PC-9 (cell line): ENCODE results near the gene BACH2. TPM values are rescaled to one million over a fixed set of nuclear protein-coding genes. Genes with fewer than 3 reads are reported as not detected.

Experiments used
- BruUV-seq: library from RNA; stranded (reverse); fragments of 400-500 nt; replicated peaks from 2 replicates; lab custom pipeline; 2021; lab: Mats Ljungman, UMichigan
- CTCF ChIA-PET: fragments of 300-600 bp; sonication (Branson Sonifier 250); formaldehyde crosslinking; loops from one replicate; lab custom pipeline; 2022; ENCODE audit warnings: antibody characterized with exemption; lab: Charles Lee
- POLR2A ChIA-PET: fragments of 300-600 bp; sonication (Branson Sonifier 250); formaldehyde crosslinking; loops from one replicate; lab custom pipeline; 2022; ENCODE audit warnings: antibody characterized with exemption; ENCODE audit not compliant: unreplicated experiment; lab: Charles Lee
- DNase-seq, 2 experiments: peaks; one replicate each; pipeline versions ENCODE4 v3.0.0 to v3.0.0-alpha.2; 2015 to 2022; ENCODE audit warnings: mixed read lengths in 1 of 2
- H2AFZ ChIP-seq: fragments of 200-600 bp; sonication (generic); 2 replicates; pipeline ENCODE4 v1.8.1; 2017; ENCODE audit warnings: antibody characterized with exemption
- H3F3A ChIP-seq: fragments of 200-600 bp; sonication (generic); 2 replicates; pipeline ENCODE4 v1.8.1; 2017; ENCODE audit warnings: antibody characterized with exemption, mild to moderate bottlenecking, low read depth; ENCODE audit not compliant: insufficient read depth
- H3K27ac ChIP-seq: fragments of 200-600 bp; sonication (generic); 2 replicates; pipeline ENCODE4 v1.6.1; 2016; ENCODE audit warnings: mixed run types
- H3K27me3 ChIP-seq: fragments of 200-600 bp; sonication (generic); 2 replicates; pipeline ENCODE4 v1.6.1; 2016; ENCODE audit warnings: low read depth, mixed run types; ENCODE audit not compliant: insufficient read depth
- H3K36me3 ChIP-seq: fragments of 200-600 bp; sonication (generic); 2 replicates; pipeline ENCODE4 v1.6.1; 2016; ENCODE audit warnings: low read depth, mixed run types
- H3K4me1 ChIP-seq: fragments of 200-600 bp; sonication (generic); replicated peaks from 2 replicates; pipeline ENCODE4 v1.6.1; 2016; ENCODE audit warnings: mixed run types; ENCODE audit not compliant: insufficient read depth
- H3K4me2 ChIP-seq: fragments of 200-600 bp; sonication (generic); 2 replicates; pipeline ENCODE4 v1.6.1; 2017; ENCODE audit warnings: mixed run types
- H3K4me3 ChIP-seq: fragments of 200-600 bp; sonication (generic); 2 replicates; pipeline ENCODE4 v1.6.1; 2016; ENCODE audit warnings: mixed run types
- H3K79me2 ChIP-seq: fragments of 200-600 bp; sonication (generic); 2 replicates; pipeline ENCODE4 v1.6.1; 2017; ENCODE audit warnings: low read depth, mixed run types
- H3K9me2 ChIP-seq: fragments of 200-600 bp; sonication (generic); 2 replicates; pipeline ENCODE4 v1.8.1; 2017; ENCODE audit warnings: mild to moderate bottlenecking; ENCODE audit not compliant: insufficient read depth
- H3K9me3 ChIP-seq: fragments of 200-600 bp; sonication (generic); 2 replicates; pipeline ENCODE4 v1.8.1; 2016; ENCODE audit warnings: low read depth; ENCODE audit not compliant: insufficient read depth
- H4K20me1 ChIP-seq: fragments of 200-600 bp; sonication (generic); 2 replicates; pipeline ENCODE4 v1.8.1; 2017; ENCODE audit not compliant: insufficient read depth
- EZH2 ChIP-seq: fragments of 200-600 bp; sonication (generic); IDR thresholded peaks from 2 replicates; pipeline ENCODE4 v1.8.0; 2017; ENCODE audit warnings: antibody characterized with exemption, low read depth
- intact Hi-C: fragments of 100-400 bp; cut with micrococcal nuclease; formaldehyde crosslinking; loops from one replicate; pipeline ENCODE4 v1.10.0; 2022; ENCODE audit not compliant: unreplicated experiment
- total RNA-seq: library from RNA; stranded (reverse); gene quantifications from 2 replicates; pipeline ENCODE4 v1.2.3, GENCODE V29; 2021
- TF ChIP-seq, protein P1 (sequence below): fragments of 200-600 bp; sonication (generic); conservative IDR thresholded peaks from 2 replicates; pipeline ENCODE4 v1.6.1; 2017; ENCODE audit warnings: mixed run types, antibody characterized with exemption, mild to moderate bottlenecking, moderate library complexity

The BACH2 gene
- total RNA-seq, 1 experiment from 2014 or later: 2.3 TPM

DNA sequence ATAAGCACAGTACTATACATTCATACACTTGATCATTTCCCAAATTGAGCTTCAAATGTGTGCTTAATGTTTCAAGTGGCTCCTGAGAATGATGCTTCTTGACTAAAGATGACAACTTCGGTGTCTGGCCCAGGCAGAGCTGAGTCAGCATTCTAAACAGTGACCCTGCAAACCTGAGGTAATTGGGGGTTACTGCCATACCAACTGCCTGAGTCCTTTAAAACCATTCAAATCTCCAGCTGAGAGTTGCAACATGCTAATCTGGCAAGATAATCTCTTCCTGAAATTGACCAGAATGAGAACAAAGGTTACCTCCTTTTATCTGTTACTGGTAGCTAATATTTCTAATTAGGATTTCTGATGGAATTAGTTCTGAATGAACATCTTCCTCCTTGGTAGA is 8.2 kb downstream of the BACH2 start:
- ChIA-PET CTCF (interaction anchor here (0.7 kb wide), 1 partner anchor 111 kb away, joined by 3 read pairs; no protein-coding TSS in a partner anchor), POLR2A (no interaction called here)
- Histone ChIP-seq H2AFZ (no peak overlapping the region), H3K27ac (no peak overlapping the region), H3K27me3 (no peaks in the 10 kb centered on the region), H3K9me2 (no peaks in the 10 kb centered on the region), H4K20me1 (no peaks in the 10 kb centered on the region), H3K4me2 (no peak overlapping the region), H3K4me1 (peaks cover 22% of the 10 kb centered on the region), H3K9me3 (no peaks in the 10 kb centered on the region), H3K36me3 (no peaks in the 10 kb centered on the region), H3K79me2 (no peaks in the 10 kb centered on the region), H3F3A (peaks cover 8% of the 10 kb centered on the region; the same call in 1 of the 2 replicates), H3K4me3 (no peak overlapping the region)
- DNase-seq: no peak
- no peak for TF ChIP-seq EZH2
- TF ChIP-seq, protein P1, sequence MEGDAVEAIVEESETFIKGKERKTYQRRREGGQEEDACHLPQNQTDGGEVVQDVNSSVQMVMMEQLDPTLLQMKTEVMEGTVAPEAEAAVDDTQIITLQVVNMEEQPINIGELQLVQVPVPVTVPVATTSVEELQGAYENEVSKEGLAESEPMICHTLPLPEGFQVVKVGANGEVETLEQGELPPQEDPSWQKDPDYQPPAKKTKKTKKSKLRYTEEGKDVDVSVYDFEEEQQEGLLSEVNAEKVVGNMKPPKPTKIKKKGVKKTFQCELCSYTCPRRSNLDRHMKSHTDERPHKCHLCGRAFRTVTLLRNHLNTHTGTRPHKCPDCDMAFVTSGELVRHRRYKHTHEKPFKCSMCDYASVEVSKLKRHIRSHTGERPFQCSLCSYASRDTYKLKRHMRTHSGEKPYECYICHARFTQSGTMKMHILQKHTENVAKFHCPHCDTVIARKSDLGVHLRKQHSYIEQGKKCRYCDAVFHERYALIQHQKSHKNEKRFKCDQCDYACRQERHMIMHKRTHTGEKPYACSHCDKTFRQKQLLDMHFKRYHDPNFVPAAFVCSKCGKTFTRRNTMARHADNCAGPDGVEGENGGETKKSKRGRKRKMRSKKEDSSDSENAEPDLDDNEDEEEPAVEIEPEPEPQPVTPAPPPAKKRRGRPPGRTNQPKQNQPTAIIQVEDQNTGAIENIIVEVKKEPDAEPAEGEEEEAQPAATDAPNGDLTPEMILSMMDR: no peak
- intact Hi-C loops: loop anchor here (10.0 kb wide), 1 partner anchor 106 kb away; no protein-coding TSS in a partner anchor
- BruUV-seq: no TSS peak

DNA sequence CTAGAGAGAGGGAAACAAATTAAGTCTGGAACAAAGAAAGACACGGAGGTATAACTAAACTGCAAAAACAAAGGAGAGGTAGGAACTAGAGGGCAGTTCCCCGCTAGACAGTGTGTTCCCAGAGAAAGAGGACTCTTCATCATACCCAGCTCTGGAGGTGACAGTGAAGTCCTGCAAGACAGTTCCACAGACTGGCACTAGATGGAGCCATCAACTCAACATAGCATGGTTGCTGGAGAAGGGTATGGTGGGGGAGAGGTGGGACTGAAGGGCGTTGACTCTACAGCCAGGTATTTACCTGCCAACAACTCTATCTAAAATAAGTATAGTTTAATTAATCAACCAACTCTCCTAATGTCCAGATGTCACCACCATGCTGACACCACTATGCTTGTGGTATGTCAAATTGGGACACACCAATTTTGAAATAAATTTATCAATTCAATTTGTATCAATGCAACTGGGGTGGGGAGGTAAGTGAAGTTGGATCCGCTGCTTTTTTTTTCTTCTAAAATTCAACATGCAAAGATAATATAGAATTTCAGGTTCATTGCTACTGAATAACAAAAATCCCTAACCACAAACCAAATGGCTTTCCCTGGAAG is 9.7 kb downstream of the BACH2 start:
- peak; percentile 25 to 37 for DNase-seq
- CTCF ChIA-PET: interaction anchor here (1.0 kb wide), 1 partner anchor 346 kb away, joined by 3 read pairs; no protein-coding TSS in a partner anchor
- no TSS peak for BruUV-seq
- Histone ChIP-seq H3K4me3 (no peak overlapping the region), H2AFZ (no peak overlapping the region), H3F3A (peaks cover 8% of the 10 kb centered on the region; the same call in 1 of the 2 replicates), H3K27ac (no peak overlapping the region), H3K9me2 (no peaks in the 10 kb centered on the region), H3K79me2 (no peaks in the 10 kb centered on the region), H3K9me3 (no peaks in the 10 kb centered on the region), H3K4me2 (no peak overlapping the region), H3K36me3 (no peaks in the 10 kb centered on the region), H3K27me3 (no peaks in the 10 kb centered on the region), H3K4me1 (peaks cover 22% of the 10 kb centered on the region), H4K20me1 (no peaks in the 10 kb centered on the region)
- TF ChIP-seq EZH2: no peak
- TF ChIP-seq, protein P1: peak; percentile 75
- POLR2A ChIA-PET: no interaction called here
- intact Hi-C loops: loop anchor here (10.0 kb wide), 1 partner anchor 108 kb away; no protein-coding TSS in a partner anchor

DNA sequence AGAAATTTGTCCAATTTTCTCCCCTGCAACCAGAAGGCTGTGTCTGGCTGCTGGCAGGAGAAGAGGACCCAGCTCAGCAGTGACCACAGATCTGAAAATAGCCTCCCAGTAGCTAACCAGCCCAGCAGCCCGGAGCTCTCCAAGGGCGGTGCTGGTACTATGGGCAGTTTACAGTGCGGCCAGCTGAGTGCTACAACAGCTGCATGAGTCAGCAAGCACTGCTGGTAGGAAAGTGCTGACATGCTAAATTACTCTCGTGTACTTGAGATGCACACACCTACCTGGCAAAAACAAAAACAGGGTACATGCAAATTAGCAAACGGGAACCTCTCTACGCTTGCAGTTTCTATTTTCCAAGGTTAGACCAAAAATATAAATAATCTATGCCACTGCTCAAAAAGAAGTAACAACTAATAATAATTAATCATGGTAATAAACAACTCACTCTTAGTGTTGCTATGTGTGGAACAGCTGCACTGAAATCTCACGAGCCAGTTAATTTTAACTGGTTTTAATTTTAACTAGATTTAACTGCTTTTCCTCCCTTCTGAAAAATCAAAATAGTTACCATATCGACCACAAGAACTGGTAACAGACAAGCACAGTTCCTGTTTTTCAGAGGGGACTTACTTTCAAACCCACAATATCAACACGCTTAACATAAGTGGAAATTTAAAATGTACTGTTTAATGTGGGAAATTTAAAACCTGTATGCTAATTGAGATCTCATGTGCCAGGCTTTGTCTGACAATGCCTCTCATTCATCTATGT is 10.8 kb downstream of the BACH2 start:
- Histone ChIP-seq H3K27me3 (no peaks in the 10 kb centered on the region), H3K36me3 (no peaks in the 10 kb centered on the region), H3K79me2 (no peaks in the 10 kb centered on the region), H3K4me3 (no peak overlapping the region), H3K4me2 (peak overlapping the region; percentile 81), H3K9me2 (no peaks in the 10 kb centered on the region), H3K4me1 (peaks cover 22% of the 10 kb centered on the region), H4K20me1 (no peaks in the 10 kb centered on the region), H3F3A (peaks cover 8% of the 10 kb centered on the region; the same call in 1 of the 2 replicates), H3K9me3 (no peaks in the 10 kb centered on the region), H2AFZ (no peak overlapping the region), H3K27ac (peak overlapping the region; percentile 87)
- intact Hi-C loops: loop anchor here (1.0 to 10.0 kb wide), 4 partner anchors 67 to 194 kb away; no protein-coding TSS in a partner anchor
- DNase-seq: peak; percentile 69
- no TSS peak for BruUV-seq
- ChIA-PET POLR2A (no interaction called here), CTCF (interaction anchor here (0.6 kb wide), 1 partner anchor 12 kb away, joined by 3 read pairs; no protein-coding TSS in a partner anchor)
- TF ChIP-seq EZH2: no peak
- TF ChIP-seq, protein P1: no peak
